Trophoblast cell (in vitro differentiated cells and primary cell): Measurements from ENCODE around the gene GAS5.
A peak's percentile ranks its signal among the peaks of the same experiment; 100 is the strongest.

Source experiments
- DNase-seq, 2 donors: peaks; one replicate each; pipeline ENCODE4 v3.0.0-alpha.2; 2016
- H2AFZ ChIP-seq: 2 replicates; pipeline ENCODE4 v1.6.1; 2013; ENCODE audit warnings: low read length, moderate library complexity, mild to moderate bottlenecking; ENCODE audit not compliant: insufficient read depth, poor library complexity
- H2AK5ac ChIP-seq: 2 replicates; pipeline ENCODE4 v1.6.1; 2013; ENCODE audit warnings: mild to moderate bottlenecking, low read length
- H2BK120ac ChIP-seq: 2 replicates; pipeline ENCODE4 v1.6.1; 2013; ENCODE audit warnings: low read length, mild to moderate bottlenecking, moderate library complexity; ENCODE audit not compliant: insufficient read depth, poor library complexity
- H2BK12ac ChIP-seq: 2 replicates; pipeline ENCODE4 v1.6.1; 2013; ENCODE audit warnings: mild to moderate bottlenecking, low read length, moderate library complexity
- H2BK5ac ChIP-seq: 2 replicates; pipeline ENCODE4 v1.6.1; 2013; ENCODE audit warnings: low read length, low read depth, moderate library complexity, mild to moderate bottlenecking; ENCODE audit not compliant: poor library complexity
- H3K14ac ChIP-seq: 2 replicates; pipeline ENCODE4 v1.6.1; 2013; ENCODE audit warnings: mild to moderate bottlenecking, low read length
- H3K18ac ChIP-seq: 2 replicates; pipeline ENCODE4 v1.6.1; 2013; ENCODE audit warnings: mild to moderate bottlenecking, low read length
- H3K23ac ChIP-seq: 2 replicates; pipeline ENCODE4 v1.6.1; 2013; ENCODE audit warnings: low read length
- H3K27ac ChIP-seq: 2 replicates; pipeline ENCODE4 v1.5.1; 2013; ENCODE audit warnings: low read depth, mild to moderate bottlenecking, inconsistent platforms, low read length, moderate library complexity
- H3K27me3 ChIP-seq: 2 replicates; pipeline ENCODE4 v1.6.1; 2013; ENCODE audit warnings: inconsistent platforms, mild to moderate bottlenecking, low read length, moderate library complexity; ENCODE audit not compliant: insufficient read depth
- H3K36me3 ChIP-seq, 2 experiments: 1 replicate in 1 of 2; 2 replicates in 1 of 2; pipeline ENCODE4 v1.6.1; 2013; ENCODE audit warnings: low read length in 2 of 2, mild to moderate bottlenecking in 2 of 2, moderate library complexity in 1 of 2; ENCODE audit not compliant: insufficient read depth in 2 of 2, control insufficient read depth in 1 of 2
- H3K4ac ChIP-seq: 2 replicates; pipeline ENCODE4 v1.6.1; 2013; ENCODE audit warnings: low read depth, mild to moderate bottlenecking, low read length, moderate library complexity
- H3K4me1 ChIP-seq, 2 experiments: 1 replicate in 1 of 2; 2 replicates in 1 of 2; pipeline ENCODE4 v1.6.1; 2013; ENCODE audit warnings: low read length in 2 of 2, mild to moderate bottlenecking in 2 of 2, moderate library complexity in 1 of 2; ENCODE audit not compliant: insufficient read depth in 2 of 2, control insufficient read depth in 1 of 2
- H3K4me2 ChIP-seq: 2 replicates; pipeline ENCODE4 v1.6.1; 2013; ENCODE audit warnings: inconsistent platforms, mild to moderate bottlenecking, low read length, moderate library complexity
- H3K4me3 ChIP-seq: 2 replicates; pipeline ENCODE4 v1.5.1; 2013; ENCODE audit warnings: mild to moderate bottlenecking, low read depth, low read length, inconsistent platforms
- H3K79me1 ChIP-seq: one replicate; pipeline ENCODE4 v1.6.1; 2013; ENCODE audit warnings: low read length
- H3K79me2 ChIP-seq: 2 replicates; pipeline ENCODE4 v1.6.1; 2013; ENCODE audit warnings: low read length, mild to moderate bottlenecking; ENCODE audit not compliant: control insufficient read depth, insufficient read depth, poor library complexity
- H3K9ac ChIP-seq: 2 replicates; pipeline ENCODE4 v1.6.1; 2013; ENCODE audit warnings: mild to moderate bottlenecking, low read length
- H3K9me3 ChIP-seq: 2 replicates; pipeline ENCODE4 v1.6.1; 2013; ENCODE audit warnings: low read depth, mild to moderate bottlenecking, control low read depth, inconsistent platforms, low read length; ENCODE audit not compliant: insufficient read depth
- H4K12ac ChIP-seq: 2 replicates; pipeline ENCODE4 v1.6.1; 2013; ENCODE audit warnings: low read depth, mild to moderate bottlenecking, low read length, moderate library complexity
- H4K8ac ChIP-seq: 2 replicates; pipeline ENCODE4 v1.6.1; 2013; ENCODE audit warnings: low read depth, mild to moderate bottlenecking, low read length, moderate library complexity
- H4K91ac ChIP-seq: one replicate; pipeline ENCODE4 v1.6.1; 2013; ENCODE audit warnings: low read depth, mild to moderate bottlenecking, low read length, moderate library complexity
- whole genome bisulfite sequencing: extraction: QIAGEN DNeasy Blood & Tissue Kit; methylation state at CpG from one replicate; pipeline ENCODE4 v1.1.7; 2013; ENCODE audit warnings: missing lambda C conversion rate; ENCODE audit not compliant: insufficient read length, insufficient coverage; ENCODE audit errors: extremely low coverage; 5-methylcytosine and 5-hydroxymethylcytosine counted together

GAS5 gene

DNA sequence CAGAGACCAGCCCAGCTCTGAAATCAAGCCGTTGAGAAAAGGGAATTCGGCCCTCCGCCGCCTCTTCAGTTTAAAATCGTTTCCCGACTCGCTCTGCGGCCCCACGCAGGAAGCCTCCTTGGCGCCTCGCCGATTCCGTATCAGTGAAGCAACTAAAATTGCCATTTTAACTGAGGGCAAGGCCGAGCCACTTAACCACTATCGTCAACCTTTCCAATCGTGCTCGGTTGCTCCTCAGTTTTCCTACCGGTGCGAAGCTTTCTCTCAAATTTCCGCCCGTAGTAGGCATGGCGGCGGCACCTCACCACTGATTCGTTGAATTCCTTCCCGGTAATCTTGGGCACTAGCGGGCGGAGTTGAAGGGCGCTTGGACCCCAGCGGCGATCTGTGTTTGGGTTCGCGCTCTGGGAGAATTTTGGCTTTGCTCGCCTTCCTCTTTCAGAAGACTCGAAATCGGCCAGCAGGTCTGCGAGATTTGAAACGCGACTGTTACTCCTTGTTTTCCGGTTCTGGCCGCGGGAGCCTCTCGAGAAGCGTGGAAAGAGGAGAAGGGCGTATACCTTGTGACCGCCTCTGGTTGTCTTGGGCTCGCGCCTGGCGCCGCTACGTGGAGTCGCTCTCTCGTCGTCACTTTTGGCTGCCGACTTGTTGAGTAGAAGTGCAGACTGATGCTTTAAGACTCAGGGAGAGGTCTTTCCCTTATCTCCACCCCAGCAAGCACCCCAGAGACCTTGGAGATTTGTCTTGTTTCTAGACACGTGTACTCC lies 43.3 kb downstream of the GAS5 start, which contains the start of the genes CENPL and DARS2:
Gene CENPL (minus strand): TSS at position 569 of the 767 bp plus-strand sequence. CDS start 13,584 bp downstream, outside the sequence.
Gene DARS2 (plus strand): TSS at position 359 of the 767 bp plus-strand sequence. CDS start 557 bp downstream, outside the sequence.
- H3K4me2 ChIP-seq, result peak within 1 kb of the TSS; percentile 81
- H3K36me3 ChIP-seq, result no peaks in the 10 kb centered on the region
- peak within 1 kb of the TSS; percentile 71 for H4K12ac ChIP-seq
- H2AFZ ChIP-seq, result peak within 1 kb of the TSS; percentile 71
- no peak within 1 kb of the TSS for H2BK12ac ChIP-seq
- H2AK5ac ChIP-seq, result no peak within 1 kb of the TSS
- WGBS, result no CpG with 5 or more reads among the region's 55 CpGs
- peaks cover 0 to 1% of the 10 kb centered on the region in 2 experiments for H3K4me1 ChIP-seq
- H3K9ac ChIP-seq, result peak within 1 kb of the TSS; percentile 71
- peak within 1 kb of the TSS; percentile 28 for H3K18ac ChIP-seq
- peak within 1 kb of the TSS; percentile 55 for H3K14ac ChIP-seq
- peak within 1 kb of the TSS; percentile 40 for H2BK120ac ChIP-seq
- H4K8ac ChIP-seq, result peak within 1 kb of the TSS; percentile 78
- peak within 1 kb of the TSS; percentile 71 for H2BK5ac ChIP-seq
- H3K9me3 ChIP-seq, result no peaks in the 10 kb centered on the region
- peak within 1 kb of the TSS; percentile 75 for H3K27ac ChIP-seq
- H3K27me3 ChIP-seq, result no peaks in the 10 kb centered on the region
- H3K79me2 ChIP-seq, result peaks cover 3% of the 10 kb centered on the region
- peak within 1 kb of the TSS; percentile 84 for H3K4me3 ChIP-seq
- H3K79me1 ChIP-seq, result peaks cover 7% of the 10 kb centered on the region
- peak; percentile 97 to 99 for DNase-seq
- no peak within 1 kb of the TSS for H3K23ac ChIP-seq
- peak within 1 kb of the TSS; percentile 86 for H4K91ac ChIP-seq
- peak within 1 kb of the TSS; percentile 37 for H3K4ac ChIP-seq

DNA sequence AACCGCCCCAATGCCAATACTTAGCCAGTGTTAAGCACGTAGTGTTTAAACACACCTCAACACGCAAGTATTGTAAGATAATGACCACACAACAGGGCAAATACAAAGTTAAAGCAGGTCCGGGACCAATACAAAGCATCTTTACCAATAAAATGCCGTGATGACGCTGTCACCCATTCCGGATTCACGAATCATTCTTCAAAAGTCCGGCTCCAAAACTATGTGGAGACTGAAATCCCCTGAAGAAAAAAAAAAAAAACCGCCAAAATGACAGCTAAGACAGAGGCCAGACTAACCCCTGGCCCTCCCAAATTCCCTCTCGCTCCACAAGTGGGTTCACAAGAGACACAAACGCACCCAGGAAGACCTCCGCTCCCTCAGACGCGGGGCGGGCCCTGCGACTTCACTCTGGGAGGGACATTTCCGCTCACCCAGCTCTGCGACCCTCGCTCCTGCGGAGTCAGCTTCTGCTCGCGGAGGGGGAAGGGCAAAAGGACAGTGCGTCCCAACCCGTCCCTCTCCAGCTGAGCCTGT lies 43.9 kb downstream of the GAS5 start:
- Histone ChIP-seq H4K91ac (peak overlapping the region; percentile 71), H3K79me1 (peaks cover 7% of the 10 kb centered on the region), H3K79me2 (peaks cover 3% of the 10 kb centered on the region), H2BK12ac (no peak overlapping the region), H3K9me3 (no peaks in the 10 kb centered on the region), H2AK5ac (no peak overlapping the region), H3K4me1 (peaks cover 0 to 1% of the 10 kb centered on the region in 2 experiments), H4K8ac (peak overlapping the region; percentile 78), H2BK120ac (peak overlapping the region; percentile 40), H3K4ac (peak overlapping the region; percentile 37), H3K36me3 (no peaks in the 10 kb centered on the region), H3K4me3 (peak overlapping the region; percentile 84), H3K4me2 (peak overlapping the region; percentile 81), H3K27ac (peak overlapping the region; percentile 75), H2AFZ (peak overlapping the region; percentile 71), H3K18ac (peak overlapping the region; percentile 28), H3K23ac (no peak overlapping the region), H4K12ac (peak overlapping the region; percentile 71), H3K14ac (peak overlapping the region; percentile 48), H3K27me3 (no peaks in the 10 kb centered on the region), H3K9ac (peak overlapping the region; percentile 71), H2BK5ac (peak overlapping the region; percentile 55)
- DNase-seq, result peak; percentile 36 to 78
- WGBS, result no CpG with 5 or more reads among the region's 25 CpGs

DNA sequence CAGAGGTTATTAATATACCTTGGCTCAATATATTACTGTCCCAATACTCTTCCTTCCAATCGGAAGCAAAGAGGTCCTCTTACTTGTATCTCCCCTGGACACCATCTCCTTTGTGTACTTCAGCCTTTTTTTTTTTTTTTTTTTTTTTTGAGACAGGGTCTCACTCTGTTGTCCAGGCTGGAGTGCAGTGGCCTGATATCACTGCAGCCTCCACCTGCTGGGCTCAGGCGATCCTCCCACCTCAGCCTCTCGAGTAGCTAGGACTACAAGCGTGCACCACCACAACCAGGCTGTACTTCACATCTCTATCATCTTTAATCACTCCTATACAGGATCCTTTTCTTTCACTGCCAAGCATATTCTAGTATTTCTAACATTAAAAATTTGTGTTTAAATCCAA lies 46.1 kb downstream of the GAS5 start:
- peaks cover 7% of the 10 kb centered on the region for H3K79me1 ChIP-seq
- H2BK12ac ChIP-seq, result no peak overlapping the region
- H2BK5ac ChIP-seq, result no peak overlapping the region
- no peak overlapping the region for H3K23ac ChIP-seq
- H3K9me3 ChIP-seq, result no peaks in the 10 kb centered on the region
- no peak overlapping the region for H3K4me3 ChIP-seq
- no peak overlapping the region for H4K12ac ChIP-seq
- H3K9ac ChIP-seq, result no peak overlapping the region
- H3K4ac ChIP-seq, result no peak overlapping the region
- no peaks in the 10 kb centered on the region for H3K27me3 ChIP-seq
- WGBS, result no CpG with 5 or more reads among the region's 4 CpGs
- no peak overlapping the region for H2AFZ ChIP-seq
- H2AK5ac ChIP-seq, result no peak overlapping the region
- no peak for DNase-seq
- H4K91ac ChIP-seq, result no peak overlapping the region
- H3K14ac ChIP-seq, result no peak overlapping the region
- H3K18ac ChIP-seq, result no peak overlapping the region
- H2BK120ac ChIP-seq, result no peak overlapping the region
- H3K79me2 ChIP-seq, result peaks cover 3% of the 10 kb centered on the region
- H3K27ac ChIP-seq, result no peak overlapping the region
- peaks cover 0 to 1% of the 10 kb centered on the region in 2 experiments for H3K4me1 ChIP-seq
- no peak overlapping the region for H4K8ac ChIP-seq
- H3K36me3 ChIP-seq, result no peaks in the 10 kb centered on the region
- H3K4me2 ChIP-seq, result no peak overlapping the region

DNA sequence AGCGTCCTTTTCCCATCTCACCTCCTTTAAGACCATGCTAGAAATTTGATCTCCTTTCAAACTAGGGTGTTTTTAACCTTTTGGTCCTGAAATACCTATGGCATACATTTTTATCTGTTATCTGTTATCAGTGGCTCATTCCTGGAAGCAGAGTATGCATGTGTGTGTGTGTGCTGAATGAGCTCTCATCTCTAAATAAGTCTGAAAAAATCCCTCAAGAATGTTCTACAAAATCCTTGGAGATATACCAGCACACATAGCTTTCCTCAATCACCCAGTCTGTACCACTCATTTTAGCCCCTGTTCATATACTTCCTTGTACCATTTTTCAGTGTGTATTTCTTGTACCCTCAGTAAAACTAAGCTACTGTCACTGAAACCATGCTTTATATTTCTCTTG lies 49.3 kb downstream of the GAS5 start:
- H3K4ac ChIP-seq, result no peak overlapping the region
- H3K18ac ChIP-seq, result no peak overlapping the region
- H4K12ac ChIP-seq, result no peak overlapping the region
- no peak overlapping the region for H3K27ac ChIP-seq
- peak; percentile 5 to 51 for DNase-seq
- no peaks in the 10 kb centered on the region for H3K27me3 ChIP-seq
- no peak overlapping the region for H3K23ac ChIP-seq
- H3K14ac ChIP-seq, result no peak overlapping the region
- WGBS, result no CpG with 5 or more reads among the region's 1 CpG
- H2AK5ac ChIP-seq, result no peak overlapping the region
- no peak overlapping the region for H3K9ac ChIP-seq
- H2AFZ ChIP-seq, result no peak overlapping the region
- H3K36me3 ChIP-seq, result no peaks in the 10 kb centered on the region
- H3K4me2 ChIP-seq, result no peak overlapping the region
- H3K4me1 ChIP-seq, result peaks cover 0 to under 1% of the 10 kb centered on the region in 2 experiments
- H2BK120ac ChIP-seq, result no peak overlapping the region
- no peaks in the 10 kb centered on the region for H3K9me3 ChIP-seq
- H2BK12ac ChIP-seq, result no peak overlapping the region
- no peak overlapping the region for H4K91ac ChIP-seq
- no peaks in the 10 kb centered on the region for H3K79me1 ChIP-seq
- H3K79me2 ChIP-seq, result no peaks in the 10 kb centered on the region
- no peak overlapping the region for H4K8ac ChIP-seq
- no peak overlapping the region for H2BK5ac ChIP-seq
- H3K4me3 ChIP-seq, result no peak overlapping the region
